Measurements from ENCODE around the gene SETDB1. TPM values are rescaled to one million over a fixed set of nuclear protein-coding genes. Genes with fewer than 3 reads are reported as not detected.

Gene SETDB1
- total and polyA plus RNA-seq, 2 of the 8 experiments (the other 6 are each of a cell fraction or from before 2014, with no cell fraction given), result 27.5 to 48.8 TPM

GRCh38 chr1:151009674-151010345 lies 83.6 kb downstream of the SETDB1 start:
- Histone ChIP-seq H3K79me2 (ENCODE audit: control insufficient read depth in 1 of 2, insufficient read depth in 2 of 2, low read length in 2 of 2) (peaks cover 0 to 5% of the 10 kb centered on the region in 2 experiments; a peak in 2 of 4 replicates), H3K9ac (replicated peaks in 1 of 4; ENCODE audit: extremely low read depth in 1 of 4, low read depth in 3 of 4, low read length in 3 of 4) (no peak overlapping the region), H3K14ac (ENCODE audit: insufficient read length) (no peak overlapping the region), H2BK12ac (ENCODE audit: low read depth, low read length) (no peak overlapping the region), H2BK15ac (ENCODE audit: low read length) (no peak overlapping the region), H4K8ac (ENCODE audit: extremely low read depth, insufficient read depth, low read length) (no peak overlapping the region), H2BK20ac (ENCODE audit: low read length) (no peak overlapping the region), H3K4ac (replicated peaks; ENCODE audit: insufficient read length, low read depth, low read length) (no peak overlapping the region), H3K23ac (ENCODE audit: insufficient read length) (no peak overlapping the region), H3K36me3 (ENCODE audit: control insufficient read depth in 2 of 4, insufficient read depth in 4 of 4, low read length in 3 of 4) (no peaks in the 10 kb centered on the region), H2AK5ac (ENCODE audit: low read depth, low read length) (no peak overlapping the region), H3K56ac (replicated peaks; ENCODE audit: insufficient read length, low read depth, low read length) (no peak overlapping the region), H3K4me3 (ENCODE audit: extremely low read depth in 1 of 4, insufficient read depth in 2 of 4, low read depth in 3 of 4, low read length in 4 of 4) (peak overlapping the region in 1 of 4 experiments; percentile 94; a peak in 2 of 8 replicates), H2AFZ (ENCODE audit: low read length) (no peak overlapping the region), H3K27me3 (replicated peaks in 1 of 4; ENCODE audit: control insufficient read depth in 3 of 4, extremely low read depth in 1 of 4, insufficient read depth in 3 of 4, low read length in 3 of 4) (no peaks in the 10 kb centered on the region), H3K27ac (ENCODE audit: low read depth, low read length) (no peak overlapping the region), H3K18ac (ENCODE audit: extremely low read depth, low read length) (no peak overlapping the region), H4K91ac (replicated peaks; ENCODE audit: insufficient read length, low read length) (no peak overlapping the region), H3K4me2 (ENCODE audit: insufficient read depth in 1 of 2, low read depth in 2 of 2, low read length in 2 of 2) (peak overlapping the region in 1 of 2 experiments; percentile 66; a peak in 1 of 4 replicates), H3K4me1 (replicated peaks in 1 of 4; ENCODE audit: control insufficient read depth in 3 of 4, insufficient read depth in 4 of 4, low read length in 3 of 4) (peaks cover 9 to 12% (median 9%) of the 10 kb centered on the region in 4 experiments; a peak in 6 of 7 replicates), H3K9me3 (ENCODE audit: insufficient read depth in 2 of 2, low read depth in 1 of 2, low read length in 1 of 2) (no peaks in the 10 kb centered on the region), H3K23me2 (ENCODE audit: low read depth, low read length) (peaks cover 5% of the 10 kb centered on the region), H2BK5ac (ENCODE audit: low read depth, low read length) (no peak overlapping the region), H2BK120ac (replicated peaks; ENCODE audit: low read depth, low read length) (no peak overlapping the region), H4K20me1 (replicated peaks in 1 of 2; ENCODE audit: control insufficient read depth in 1 of 2, insufficient read depth in 2 of 2, low read length in 2 of 2) (no peaks in the 10 kb centered on the region), H4K5ac (ENCODE audit: insufficient read length, low read depth, low read length) (no peak overlapping the region), H3K79me1 (ENCODE audit: low read depth, low read length) (no peaks in the 10 kb centered on the region)
- ChIA-PET CTCF (ENCODE audit: partially characterized antibody) (interaction anchor here (0.6 to 1.0 kb wide), 2 partner anchors 37 to 56 kb away, joined by 3 to 4 read pairs; no protein-coding TSS in a partner anchor), POLR2A (ENCODE audit: partially characterized antibody) (interaction anchor here (1.1 kb wide), 1 partner anchor 29 kb away, joined by 3 read pairs; no protein-coding TSS in a partner anchor)
- DNase-seq (ENCODE audit: low read depth in 1 of 2, low spot score in 2 of 2) (no peak), FAIRE-seq (no peak)
- 91% methylated on average over 8 of the region's 8 CpGs; no CpG with 5 or more reads in 1 of the 2 experiments for WGBS, 2 experiments (ENCODE audit: extremely low coverage in 1 of 2, insufficient coverage in 1 of 2, insufficient read length in 1 of 2, insufficient replicate concordance in 2 of 2, low coverage in 1 of 2, low lambda C conversion rate in 2 of 2, missing lambda C conversion rate in 1 of 2)
- no peak for TF ChIP-seq KDM5A (IDR thresholded peaks at IDR 0.05; ENCODE audit: low read length)
- no peak for TF ChIP-seq BACH1 (IDR thresholded peaks at IDR 0.05; ENCODE audit: low read length)
- no peak for TF ChIP-seq FOSL1 (IDR thresholded peaks at IDR 0.05; ENCODE audit: insufficient read depth, low read depth, low read length)
- TF ChIP-seq CHD2 (IDR thresholded peaks at IDR 0.05; ENCODE audit: low read length), result no peak
- no peak for TF ChIP-seq E2F6 (IDR thresholded peaks at IDR 0.05)
- TF ChIP-seq CBX8 (IDR thresholded peaks at IDR 0.05; ENCODE audit: borderline replicate concordance, low read depth, low read length), result no peak
- TF ChIP-seq CBX5 (IDR thresholded peaks at IDR 0.05; ENCODE audit: low read depth, low read length), result no peak
- TF ChIP-seq GABPA (IDR thresholded peaks at IDR 0.05; ENCODE audit: borderline replicate concordance, insufficient read depth, low read length), result no peak
- no peak for TF ChIP-seq POLR2AphosphoS5 (IDR thresholded peaks at IDR 0.05; ENCODE audit: low read depth, low read length)
- TF ChIP-seq EP300 (IDR thresholded peaks at IDR 0.05; ENCODE audit: borderline replicate concordance in 1 of 2, low read depth in 2 of 2, low read length in 2 of 2), result no peak
- no peak for TF ChIP-seq CHD1 (IDR thresholded peaks at IDR 0.05; ENCODE audit: low read depth, low read length)
- no peak for TF ChIP-seq BRCA1 (IDR thresholded peaks at IDR 0.05; ENCODE audit: low read depth, low read length)
- TF ChIP-seq SRF (IDR thresholded peaks at IDR 0.05; ENCODE audit: low read depth, low read length), result no peak

All from H1 (cell line).